SU-DHL-6 (cell line): ENCODE data around the gene ALAS1.

Source experiments
- EZH2phosphoT487 ChIP-seq: fragments of 200-600 bp; sonication (generic), shearing (Covaris generic); conservative IDR thresholded peaks from 2 replicates; pipeline ENCODE4 v1.6.1; 2018; ENCODE audit warnings: mild to moderate bottlenecking, antibody characterized with exemption, low read length, moderate library complexity, mixed read lengths
- TF ChIP-seq, protein P1 (sequence below): fragments of 200-600 bp; sonication (generic); IDR thresholded peaks from one replicate; pipeline ENCODE4 v1.5.1; 2017; ENCODE audit warnings: antibody characterized with exemption, mild to moderate bottlenecking, low read length, moderate library complexity; ENCODE audit not compliant: insufficient read depth, poor library complexity, severe bottlenecking

DNA sequence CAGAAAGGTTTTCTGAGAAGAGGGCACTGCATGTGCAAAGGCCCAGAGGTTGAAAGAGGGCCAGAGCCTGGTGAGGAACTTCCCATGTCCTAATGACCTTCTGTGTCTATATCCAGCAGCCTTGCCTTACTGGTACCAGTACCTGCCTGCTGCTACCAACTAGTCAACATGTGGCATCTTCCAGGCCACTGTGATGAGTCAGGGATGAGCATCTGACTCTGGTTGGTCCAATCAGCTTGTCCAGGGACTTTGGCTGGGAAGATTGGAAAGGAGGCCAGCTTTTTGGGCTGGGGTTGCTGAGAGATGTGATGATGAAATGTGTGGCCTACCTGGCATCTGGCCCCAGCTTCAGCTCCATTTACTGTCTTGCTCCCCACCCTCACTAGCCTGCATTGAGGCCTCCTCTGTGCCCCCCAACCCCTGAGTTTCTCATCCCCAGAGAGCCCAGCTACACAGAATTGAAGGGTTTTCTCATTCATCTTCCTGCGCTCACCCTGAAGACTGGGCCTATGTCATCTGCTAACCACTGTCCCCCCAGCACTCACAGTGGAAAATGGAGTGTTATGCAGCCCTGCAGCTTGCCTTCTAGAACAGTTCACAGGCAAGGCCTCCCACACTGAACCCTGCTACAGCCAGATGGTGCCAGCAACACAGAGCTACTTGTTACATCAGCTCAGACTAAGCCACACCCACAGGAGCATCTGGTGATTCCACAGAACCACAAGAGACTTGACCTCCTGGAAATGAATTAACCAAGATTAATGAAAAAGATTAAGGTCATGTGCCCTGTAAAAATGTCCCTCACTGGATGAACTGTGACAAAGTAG, 42.3 kb downstream of the ALAS1 start:
- TF ChIP-seq, protein P1, sequence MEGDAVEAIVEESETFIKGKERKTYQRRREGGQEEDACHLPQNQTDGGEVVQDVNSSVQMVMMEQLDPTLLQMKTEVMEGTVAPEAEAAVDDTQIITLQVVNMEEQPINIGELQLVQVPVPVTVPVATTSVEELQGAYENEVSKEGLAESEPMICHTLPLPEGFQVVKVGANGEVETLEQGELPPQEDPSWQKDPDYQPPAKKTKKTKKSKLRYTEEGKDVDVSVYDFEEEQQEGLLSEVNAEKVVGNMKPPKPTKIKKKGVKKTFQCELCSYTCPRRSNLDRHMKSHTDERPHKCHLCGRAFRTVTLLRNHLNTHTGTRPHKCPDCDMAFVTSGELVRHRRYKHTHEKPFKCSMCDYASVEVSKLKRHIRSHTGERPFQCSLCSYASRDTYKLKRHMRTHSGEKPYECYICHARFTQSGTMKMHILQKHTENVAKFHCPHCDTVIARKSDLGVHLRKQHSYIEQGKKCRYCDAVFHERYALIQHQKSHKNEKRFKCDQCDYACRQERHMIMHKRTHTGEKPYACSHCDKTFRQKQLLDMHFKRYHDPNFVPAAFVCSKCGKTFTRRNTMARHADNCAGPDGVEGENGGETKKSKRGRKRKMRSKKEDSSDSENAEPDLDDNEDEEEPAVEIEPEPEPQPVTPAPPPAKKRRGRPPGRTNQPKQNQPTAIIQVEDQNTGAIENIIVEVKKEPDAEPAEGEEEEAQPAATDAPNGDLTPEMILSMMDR: no peak
- TF ChIP-seq EZH2phosphoT487: no peak
